Measurements from ENCODE around the gene CFAP43. TPM values are rescaled to one million over a fixed set of nuclear protein-coding genes. Genes with fewer than 3 reads are reported as not detected.

CFAP43 gene
- polyA plus RNA-seq, 2 donors, result 0.04 to 0.16 TPM

DNA sequence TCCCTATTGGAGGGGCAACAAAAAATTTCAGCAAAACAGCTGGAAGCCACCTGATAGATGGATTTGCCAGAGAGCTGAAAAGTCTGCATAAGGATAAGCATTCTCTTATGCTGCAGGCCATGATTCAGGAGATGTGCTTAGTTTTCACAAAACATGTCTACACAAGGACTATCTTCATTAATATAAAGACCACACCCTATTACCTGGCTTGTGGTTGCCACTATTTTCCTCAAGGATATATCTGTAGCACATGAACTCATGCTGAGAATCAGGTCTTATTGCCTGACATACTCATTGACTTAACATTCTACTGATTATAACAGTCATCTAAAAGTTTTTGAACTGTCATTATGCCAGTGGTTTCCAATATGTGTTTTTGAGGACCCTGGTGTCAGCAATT, 139.4 kb downstream of the CFAP43 start:
- H3K27me3 ChIP-seq (ENCODE audit: control insufficient read depth in 1 of 2, insufficient read depth in 2 of 2, low read length in 2 of 2), result no peaks in the 10 kb centered on the region
- H3K4me1 ChIP-seq (ENCODE audit: control insufficient read depth in 2 of 2, insufficient read depth in 2 of 2, low read length in 1 of 2), result no peaks in the 10 kb centered on the region
- no peaks in the 10 kb centered on the region for H3K9me3 ChIP-seq (ENCODE audit: control insufficient read depth in 2 of 2, insufficient read depth in 1 of 2, low read depth in 1 of 2, low read length in 1 of 2)
- H3K36me3 ChIP-seq (ENCODE audit: control insufficient read depth in 2 of 2, insufficient read depth in 2 of 2, low read length in 1 of 2), result no peaks in the 10 kb centered on the region
- H3K4me3 ChIP-seq (ENCODE audit: low read depth in 1 of 2, low read length in 2 of 2), result no peak overlapping the region
- H3K27ac ChIP-seq (ENCODE audit: low read depth in 2 of 2, low read length in 1 of 2), result no peak overlapping the region

DNA sequence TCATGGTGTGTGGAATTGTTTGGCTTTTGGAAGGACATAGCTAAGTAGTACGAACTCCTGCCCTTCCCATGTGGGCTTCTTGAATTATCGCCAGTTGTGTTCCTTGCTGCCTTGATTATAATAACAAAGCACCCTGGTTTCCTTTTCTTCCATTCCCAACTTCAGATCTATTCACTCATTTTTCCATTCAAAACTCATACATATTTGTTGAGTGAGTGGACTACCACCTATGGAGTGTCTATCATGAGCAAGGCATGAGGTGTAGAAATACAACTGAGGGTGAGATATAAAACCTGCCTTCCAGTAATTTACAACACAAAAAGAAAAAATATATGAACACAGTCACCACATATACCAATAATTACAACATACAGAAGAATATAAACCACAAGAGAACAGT, 141.6 kb downstream of the CFAP43 start:
- H3K27ac ChIP-seq (ENCODE audit: low read depth in 2 of 2, low read length in 1 of 2), result no peak overlapping the region
- no peak overlapping the region for H3K4me3 ChIP-seq (ENCODE audit: low read depth in 1 of 2, low read length in 2 of 2)
- no peaks in the 10 kb centered on the region for H3K4me1 ChIP-seq (ENCODE audit: control insufficient read depth in 2 of 2, insufficient read depth in 2 of 2, low read length in 1 of 2)
- no peaks in the 10 kb centered on the region for H3K9me3 ChIP-seq (ENCODE audit: control insufficient read depth in 2 of 2, insufficient read depth in 1 of 2, low read depth in 1 of 2, low read length in 1 of 2)
- WGBS, 2 donors, result 52 to 75% methylated on average over 2 of the region's 2 CpGs
- H3K36me3 ChIP-seq (ENCODE audit: control insufficient read depth in 2 of 2, insufficient read depth in 2 of 2, low read length in 1 of 2), result no peaks in the 10 kb centered on the region
- no peaks in the 10 kb centered on the region for H3K27me3 ChIP-seq (ENCODE audit: control insufficient read depth in 1 of 2, insufficient read depth in 2 of 2, low read length in 2 of 2)

DNA sequence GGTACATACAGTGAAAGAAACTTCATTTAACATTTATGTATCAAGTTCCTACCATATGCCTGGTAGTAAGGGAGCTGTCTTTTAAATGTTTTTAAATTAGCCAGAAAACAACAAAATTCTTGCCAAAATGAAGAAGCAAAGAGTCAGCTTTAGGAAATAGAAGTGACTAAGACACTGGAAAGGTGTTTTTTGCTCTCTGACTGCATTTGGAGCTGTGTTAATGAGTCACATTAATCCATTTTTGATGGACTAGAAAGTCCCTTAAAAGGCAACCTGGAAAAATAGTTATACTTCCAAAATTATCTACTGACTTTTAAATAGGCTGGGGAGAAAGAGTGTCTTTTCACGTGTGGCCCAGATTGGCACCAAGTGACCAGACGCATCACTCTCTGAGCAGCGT, 142.5 kb downstream of the CFAP43 start:
- H3K4me3 ChIP-seq (ENCODE audit: low read depth in 1 of 2, low read length in 2 of 2), result no peak overlapping the region
- H3K36me3 ChIP-seq (ENCODE audit: control insufficient read depth in 2 of 2, insufficient read depth in 2 of 2, low read length in 1 of 2), result no peaks in the 10 kb centered on the region
- H3K9me3 ChIP-seq (ENCODE audit: control insufficient read depth in 2 of 2, insufficient read depth in 1 of 2, low read depth in 1 of 2, low read length in 1 of 2), result no peaks in the 10 kb centered on the region
- no peaks in the 10 kb centered on the region for H3K4me1 ChIP-seq (ENCODE audit: control insufficient read depth in 2 of 2, insufficient read depth in 2 of 2, low read length in 1 of 2)
- no peaks in the 10 kb centered on the region for H3K27me3 ChIP-seq (ENCODE audit: control insufficient read depth in 1 of 2, insufficient read depth in 2 of 2, low read length in 2 of 2)
- 49 to 71% methylated on average over 3 of the region's 3 CpGs for WGBS, 2 donors
- no peak overlapping the region for H3K27ac ChIP-seq (ENCODE audit: low read depth in 2 of 2, low read length in 1 of 2)

DNA sequence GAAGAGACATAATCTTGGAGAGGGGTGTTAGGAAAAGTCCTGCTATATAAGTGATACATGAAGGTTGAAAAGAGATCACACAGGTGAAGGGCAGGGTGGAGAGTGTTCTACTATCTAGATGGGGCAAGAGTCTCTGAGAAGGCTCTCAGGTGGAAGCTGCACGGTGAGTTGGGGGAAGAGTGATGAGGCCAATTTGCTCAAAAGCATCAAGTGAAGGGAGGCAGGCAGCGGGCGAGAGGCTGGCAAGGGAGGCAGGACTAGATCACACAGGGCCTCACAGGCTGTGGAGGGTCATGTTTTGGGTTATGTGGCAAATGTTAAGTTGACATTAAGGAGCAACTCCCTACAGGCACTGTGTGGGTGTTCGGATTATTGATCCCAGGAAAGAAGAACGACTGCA, 143.9 kb downstream of the CFAP43 start:
- H3K4me3 ChIP-seq (ENCODE audit: low read depth in 1 of 2, low read length in 2 of 2), result no peak overlapping the region
- no peaks in the 10 kb centered on the region for H3K4me1 ChIP-seq (ENCODE audit: control insufficient read depth in 2 of 2, insufficient read depth in 2 of 2, low read length in 1 of 2)
- no peak overlapping the region for H3K27ac ChIP-seq (ENCODE audit: low read depth in 2 of 2, low read length in 1 of 2)
- H3K27me3 ChIP-seq (ENCODE audit: control insufficient read depth in 1 of 2, insufficient read depth in 2 of 2, low read length in 2 of 2), result no peaks in the 10 kb centered on the region
- H3K9me3 ChIP-seq (ENCODE audit: control insufficient read depth in 2 of 2, insufficient read depth in 1 of 2, low read depth in 1 of 2, low read length in 1 of 2), result no peaks in the 10 kb centered on the region
- 82 to 83% methylated on average over 5 of the region's 5 CpGs for WGBS, 2 donors
- no peaks in the 10 kb centered on the region for H3K36me3 ChIP-seq (ENCODE audit: control insufficient read depth in 2 of 2, insufficient read depth in 2 of 2, low read length in 1 of 2)

DNA sequence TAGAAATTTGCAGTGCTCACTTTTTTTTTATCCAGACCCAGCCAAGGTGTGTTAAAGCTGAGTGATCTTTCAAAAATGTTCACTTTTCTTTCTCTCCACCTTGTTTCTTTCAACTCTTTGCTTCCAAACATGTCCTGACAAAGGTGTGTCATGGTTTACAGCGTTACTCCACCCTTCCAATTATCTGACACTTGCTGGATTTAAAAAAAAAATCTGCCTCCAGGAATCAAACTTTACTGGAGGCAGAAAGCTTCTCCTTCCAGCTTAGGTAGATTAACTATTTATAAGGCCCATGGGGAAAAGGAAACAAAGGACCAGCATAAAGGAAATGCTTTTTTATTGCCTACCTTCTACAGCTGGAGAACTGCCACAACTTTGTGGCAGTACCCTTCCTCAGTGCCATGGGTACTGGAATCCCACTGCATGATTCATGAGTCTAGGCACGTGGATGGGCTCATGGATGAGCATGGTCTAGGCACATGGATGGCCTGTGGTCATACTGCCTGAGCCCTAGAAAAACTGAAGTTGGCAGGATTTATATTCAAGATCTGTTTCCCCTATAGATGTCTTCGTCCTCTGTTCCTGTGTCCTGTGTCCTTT, 146.3 kb downstream of the CFAP43 start, which contains the start of gene COL17A1:
Gene COL17A1 (minus strand): TSS at position 80 of the 600 bp plus-strand sequence. CDS start 5,207 bp downstream, outside the sequence.
- H3K27ac ChIP-seq (ENCODE audit: low read depth in 2 of 2, low read length in 1 of 2), result peak within 1 kb of the TSS; percentile 59 to 72
- no peaks in the 10 kb centered on the region for H3K9me3 ChIP-seq (ENCODE audit: control insufficient read depth in 2 of 2, insufficient read depth in 1 of 2, low read depth in 1 of 2, low read length in 1 of 2)
- no peaks in the 10 kb centered on the region for H3K36me3 ChIP-seq (ENCODE audit: control insufficient read depth in 2 of 2, insufficient read depth in 2 of 2, low read length in 1 of 2)
- no peaks in the 10 kb centered on the region for H3K27me3 ChIP-seq (ENCODE audit: control insufficient read depth in 1 of 2, insufficient read depth in 2 of 2, low read length in 2 of 2)
- H3K4me3 ChIP-seq (ENCODE audit: low read depth in 1 of 2, low read length in 2 of 2), result peak within 1 kb of the TSS in 1 of 2 donors; percentile 33
- H3K4me1 ChIP-seq (ENCODE audit: control insufficient read depth in 2 of 2, insufficient read depth in 2 of 2, low read length in 1 of 2), result no peaks in the 10 kb centered on the region
- 45 to 52% methylated on average over 3 of the region's 3 CpGs for WGBS, 2 donors

DNA sequence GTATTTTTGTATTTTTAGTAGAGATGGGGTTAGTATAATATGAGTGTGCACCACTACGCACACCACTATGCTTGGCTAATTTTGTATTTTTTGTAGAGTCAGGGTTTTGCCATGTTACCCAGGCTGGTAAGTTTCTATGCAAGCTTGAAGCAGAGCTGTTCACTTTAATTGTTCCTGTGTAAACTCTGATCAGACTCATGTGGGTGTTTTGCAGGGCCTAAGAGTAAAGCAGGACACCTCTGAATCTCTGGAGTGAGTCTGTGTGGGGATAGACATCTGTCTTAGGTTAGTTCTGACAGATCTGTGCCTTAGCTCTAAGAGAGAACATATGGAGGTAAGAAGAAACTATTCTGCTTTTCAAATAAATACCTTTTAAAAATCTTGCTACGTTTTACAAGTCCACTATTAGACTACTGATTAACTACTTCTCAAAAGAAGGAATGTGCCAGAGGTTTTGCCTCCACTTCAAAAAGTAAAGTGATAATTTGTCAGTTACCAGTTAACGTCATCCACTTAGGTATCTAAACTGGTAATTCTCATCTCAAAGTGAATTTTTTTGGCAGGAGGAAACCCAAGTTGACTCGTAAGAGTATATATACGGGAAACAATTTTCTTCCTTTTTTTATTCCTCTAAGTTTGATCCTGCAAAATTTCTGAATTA, 147.6 kb downstream of the CFAP43 start:
- Histone ChIP-seq H3K4me1 (ENCODE audit: control insufficient read depth in 2 of 2, insufficient read depth in 2 of 2, low read length in 1 of 2) (no peaks in the 10 kb centered on the region), H3K27me3 (ENCODE audit: control insufficient read depth in 1 of 2, insufficient read depth in 2 of 2, low read length in 2 of 2) (no peaks in the 10 kb centered on the region), H3K36me3 (ENCODE audit: control insufficient read depth in 2 of 2, insufficient read depth in 2 of 2, low read length in 1 of 2) (no peaks in the 10 kb centered on the region), H3K4me3 (ENCODE audit: low read depth in 1 of 2, low read length in 2 of 2) (peak overlapping the region in 1 of 2 donors; percentile 33), H3K27ac (ENCODE audit: low read depth in 2 of 2, low read length in 1 of 2) (no peak overlapping the region), H3K9me3 (ENCODE audit: control insufficient read depth in 2 of 2, insufficient read depth in 1 of 2, low read depth in 1 of 2, low read length in 1 of 2) (no peaks in the 10 kb centered on the region)
- 50 to 60% methylated on average over 5 of the region's 5 CpGs for WGBS, 2 donors

DNA sequence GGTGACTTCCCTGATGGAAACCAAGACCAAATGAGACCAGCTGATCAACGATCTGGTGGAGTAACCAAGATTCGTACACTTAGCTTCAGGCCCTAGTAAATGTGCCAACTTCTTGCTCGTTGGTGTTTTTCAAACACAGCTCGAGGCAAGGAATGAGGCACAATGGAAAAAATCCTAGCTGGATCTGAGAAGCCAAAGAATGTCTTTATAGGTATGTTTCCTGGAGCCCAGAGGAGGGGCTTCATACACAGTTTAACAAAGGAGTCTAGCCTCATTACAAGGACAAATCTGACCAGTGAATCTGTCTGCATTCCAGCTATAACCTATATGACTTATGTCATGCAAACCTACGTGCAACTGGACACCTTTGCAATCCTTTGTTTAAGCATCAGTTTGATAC, 150.2 kb downstream of the CFAP43 start:
- Histone ChIP-seq H3K27ac (ENCODE audit: low read depth in 2 of 2, low read length in 1 of 2) (no peak overlapping the region), H3K4me3 (ENCODE audit: low read depth in 1 of 2, low read length in 2 of 2) (no peak overlapping the region), H3K4me1 (ENCODE audit: control insufficient read depth in 2 of 2, insufficient read depth in 2 of 2, low read length in 1 of 2) (peaks cover 0 to 2% of the 10 kb centered on the region in 2 donors), H3K36me3 (ENCODE audit: control insufficient read depth in 2 of 2, insufficient read depth in 2 of 2, low read length in 1 of 2) (no peaks in the 10 kb centered on the region), H3K27me3 (ENCODE audit: control insufficient read depth in 1 of 2, insufficient read depth in 2 of 2, low read length in 2 of 2) (no peaks in the 10 kb centered on the region), H3K9me3 (ENCODE audit: control insufficient read depth in 2 of 2, insufficient read depth in 1 of 2, low read depth in 1 of 2, low read length in 1 of 2) (no peaks in the 10 kb centered on the region)
- 43 to 54% methylated on average over 5 of the region's 5 CpGs for WGBS, 2 donors

DNA sequence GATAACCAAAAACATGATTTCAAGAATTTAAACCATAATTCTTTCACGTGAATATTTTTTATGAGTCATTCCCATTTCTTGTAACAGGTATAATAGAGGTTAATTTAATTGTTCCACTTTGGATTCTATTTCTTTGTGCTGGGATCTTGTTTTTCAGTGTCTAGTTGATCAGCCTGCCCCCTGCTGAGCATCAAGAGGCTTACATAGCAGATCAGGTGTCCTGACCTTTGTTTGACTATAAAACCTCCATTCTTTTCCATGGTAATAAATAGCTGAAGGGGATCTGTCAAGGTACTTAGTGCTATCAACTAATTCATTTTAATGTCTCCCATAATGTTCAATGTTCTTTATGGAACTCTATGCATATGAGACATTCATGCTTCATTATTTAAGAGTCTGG, 151.4 kb downstream of the CFAP43 start:
- Histone ChIP-seq H3K4me1 (ENCODE audit: control insufficient read depth in 2 of 2, insufficient read depth in 2 of 2, low read length in 1 of 2) (peaks cover 0 to 2% of the 10 kb centered on the region in 2 donors), H3K9me3 (ENCODE audit: control insufficient read depth in 2 of 2, insufficient read depth in 1 of 2, low read depth in 1 of 2, low read length in 1 of 2) (no peaks in the 10 kb centered on the region), H3K36me3 (ENCODE audit: control insufficient read depth in 2 of 2, insufficient read depth in 2 of 2, low read length in 1 of 2) (no peaks in the 10 kb centered on the region), H3K27me3 (ENCODE audit: control insufficient read depth in 1 of 2, insufficient read depth in 2 of 2, low read length in 2 of 2) (no peaks in the 10 kb centered on the region), H3K4me3 (ENCODE audit: low read depth in 1 of 2, low read length in 2 of 2) (no peak overlapping the region), H3K27ac (ENCODE audit: low read depth in 2 of 2, low read length in 1 of 2) (no peak overlapping the region)
- 27 to 33% methylated on average over 1 of the region's 1 CpG for WGBS, 2 donors

Data from esophagus (tissue), 2 donors.